DOHH2 (cell line): ENCODE measurements around the gene LTC4S.

ENCODE experiments used
- H3F3A ChIP-seq: fragments of 200-600 bp; sonication (generic), shearing (Covaris generic); 2 replicates; pipeline ENCODE4 v1.6.0; 2016; ENCODE audit warnings: antibody characterized with exemption, mild to moderate bottlenecking; ENCODE audit not compliant: control insufficient read depth, insufficient read depth
- H3K27ac ChIP-seq: fragments of 200-600 bp; sonication (generic); 2 replicates; pipeline ENCODE4 v1.5.1; 2014; ENCODE audit warnings: low read depth, mild to moderate bottlenecking, low read length, moderate library complexity
- H3K27me3 ChIP-seq: fragments of 200-600 bp; sonication (generic); 2 replicates; pipeline ENCODE4 v1.6.1; 2014; ENCODE audit warnings: mild to moderate bottlenecking, low read length, mixed read lengths; ENCODE audit not compliant: control insufficient read depth
- H3K36me3 ChIP-seq: fragments of 200-600 bp; sonication (generic); 2 replicates; pipeline ENCODE4 v1.6.1; 2014; ENCODE audit warnings: mild to moderate bottlenecking, low read length, moderate library complexity, mixed read lengths; ENCODE audit not compliant: control insufficient read depth
- H3K4me1 ChIP-seq: fragments of 200-600 bp; sonication (generic); 2 replicates; pipeline ENCODE4 v1.6.1; 2014; ENCODE audit warnings: mild to moderate bottlenecking, low read length, mixed read lengths; ENCODE audit not compliant: control insufficient read depth
- H3K4me2 ChIP-seq: fragments of 200-600 bp; sonication (generic); 2 replicates; pipeline ENCODE4 v1.6.0; 2014; ENCODE audit warnings: mild to moderate bottlenecking, low read length, moderate library complexity
- H3K4me3 ChIP-seq: fragments of 200-600 bp; sonication (generic); 2 replicates; pipeline ENCODE4 v1.5.1; 2014; ENCODE audit warnings: mild to moderate bottlenecking, low read length, mixed read lengths
- H3K79me2 ChIP-seq: fragments of 200-600 bp; sonication (generic); 2 replicates; pipeline ENCODE4 v1.6.1; 2014; ENCODE audit warnings: mild to moderate bottlenecking, low read length, mixed read lengths; ENCODE audit not compliant: control insufficient read depth
- H3K9me2 ChIP-seq: fragments of 200-600 bp; sonication (generic); replicated peaks from 2 replicates; pipeline ENCODE4 v1.6.1; 2014; ENCODE audit warnings: mild to moderate bottlenecking, low read length, mixed read lengths; ENCODE audit not compliant: control insufficient read depth
- H3K9me3 ChIP-seq: fragments of 200-600 bp; sonication (generic); 2 replicates; pipeline ENCODE4 v1.6.1; 2014; ENCODE audit warnings: antibody characterized with exemption, low read length, mixed read lengths; ENCODE audit not compliant: control insufficient read depth, insufficient read depth
- H4K20me1 ChIP-seq: fragments of 200-600 bp; sonication (generic); 2 replicates; pipeline ENCODE4 v1.6.0; 2014; ENCODE audit warnings: low read depth, mild to moderate bottlenecking, antibody characterized with exemption, low read length, moderate library complexity; ENCODE audit not compliant: control insufficient read depth, insufficient read depth
- CTCF ChIP-seq: fragments of 200-600 bp; sonication (generic); IDR thresholded peaks from one replicate; pipeline ENCODE4 v1.5.1; 2014; ENCODE audit warnings: antibody characterized with exemption, mild to moderate bottlenecking, low read depth, low read length; ENCODE audit not compliant: poor library complexity, severe bottlenecking
- EZH2phosphoT487 ChIP-seq: fragments of 200-600 bp; sonication (generic); IDR thresholded peaks from 2 replicates; pipeline ENCODE4 v1.6.1; 2017; ENCODE audit warnings: borderline replicate concordance, mild to moderate bottlenecking, antibody characterized with exemption, low read length, moderate library complexity, mixed read lengths

LTC4S gene

GRCh38 chr5:179795863-179796833 is 2.4 kb downstream of the LTC4S start:
- Histone ChIP-seq H4K20me1 (no peaks in the 10 kb centered on the region), H3F3A (no peaks in the 10 kb centered on the region), H3K27me3 (no peaks in the 10 kb centered on the region), H3K9me3 (no peaks in the 10 kb centered on the region), H3K36me3 (peaks cover 33% of the 10 kb centered on the region; the same call in 1 of the 2 replicates), H3K4me2 (peak overlapping the region; percentile 85), H3K4me1 (peaks cover 23% of the 10 kb centered on the region), H3K4me3 (peak overlapping the region; percentile 91), H3K9me2 (no peaks in the 10 kb centered on the region), H3K79me2 (no peaks in the 10 kb centered on the region), H3K27ac (peak overlapping the region; percentile 36)
- TF ChIP-seq EZH2phosphoT487 = no peak
- peak; percentile 59 for TF ChIP-seq CTCF

- Histone ChIP-seq H3F3A (no peaks in the 10 kb centered on the region), H3K9me3 (no peaks in the 10 kb centered on the region), H3K79me2 (no peaks in the 10 kb centered on the region), H4K20me1 (no peaks in the 10 kb centered on the region), H3K4me2 (peak overlapping the region; percentile 85), H3K4me1 (peaks cover 23% of the 10 kb centered on the region), H3K27ac (no peak overlapping the region), H3K27me3 (no peaks in the 10 kb centered on the region), H3K9me2 (no peaks in the 10 kb centered on the region), H3K36me3 (peaks cover 36% of the 10 kb centered on the region; the same call in 1 of the 2 replicates), H3K4me3 (peak overlapping the region; percentile 91)
- TF ChIP-seq CTCF = no peak
- no peak for TF ChIP-seq EZH2phosphoT487
Observed at GRCh38 chr5:179796877-179797608, 3.3 kb downstream of the LTC4S start.

- Histone ChIP-seq H3K9me3 (no peaks in the 10 kb centered on the region), H3K36me3 (peaks cover 36% of the 10 kb centered on the region; the same call in 1 of the 2 replicates), H4K20me1 (no peaks in the 10 kb centered on the region), H3K4me2 (no peak overlapping the region), H3K4me3 (no peak overlapping the region), H3K79me2 (no peaks in the 10 kb centered on the region), H3F3A (no peaks in the 10 kb centered on the region), H3K27ac (no peak overlapping the region), H3K9me2 (no peaks in the 10 kb centered on the region), H3K4me1 (peaks cover 23% of the 10 kb centered on the region), H3K27me3 (no peaks in the 10 kb centered on the region)
- TF ChIP-seq CTCF = no peak
- TF ChIP-seq EZH2phosphoT487 = no peak
Observed at GRCh38 chr5:179797741-179798140, 4.0 kb downstream of the LTC4S start.
